SIG-M5 treated with dmso at 0.1 percent for 504 hours (cell line): ENCODE results near the gene AHDC1.
"Not testable (repeated sequence)": the region's sequence is repeated elsewhere in the genome, so short reads cannot be mapped to it uniquely, and the experiment has no call there.

Source experiments
- DNase-seq: peaks from one replicate; lab custom pipeline; 2025; ENCODE audit not compliant: unreplicated experiment; lab: John Stamatoyannopoulos, UW

AHDC1 gene

DNA sequence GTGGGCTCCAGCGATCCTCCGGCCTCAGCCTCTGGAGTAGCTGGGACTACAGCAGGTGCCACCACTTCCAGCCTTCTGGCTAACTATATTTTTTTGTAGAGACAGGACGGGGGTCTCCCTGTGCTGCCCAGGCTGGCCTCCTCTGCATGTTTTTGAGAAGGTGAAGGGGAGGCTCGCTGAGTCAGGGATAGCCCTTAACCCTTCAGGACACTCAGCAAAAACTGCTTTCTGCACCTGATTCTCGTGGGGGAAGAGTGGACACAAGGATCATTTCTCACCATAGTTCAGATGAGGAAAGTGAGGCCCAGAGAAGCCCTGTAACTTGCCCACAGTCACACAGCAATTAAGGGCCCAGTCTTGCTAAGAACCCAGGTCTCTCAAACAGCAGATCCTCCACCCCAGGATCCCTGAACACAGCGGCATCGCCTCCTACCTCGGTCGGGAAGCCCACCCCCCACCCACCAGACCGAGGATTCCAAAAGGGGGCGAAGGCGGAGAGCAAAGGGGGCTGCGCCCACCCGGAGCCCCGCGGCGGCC lies 29.8 kb upstream of the AHDC1 start:
- DNase-seq: no peak

DNA sequence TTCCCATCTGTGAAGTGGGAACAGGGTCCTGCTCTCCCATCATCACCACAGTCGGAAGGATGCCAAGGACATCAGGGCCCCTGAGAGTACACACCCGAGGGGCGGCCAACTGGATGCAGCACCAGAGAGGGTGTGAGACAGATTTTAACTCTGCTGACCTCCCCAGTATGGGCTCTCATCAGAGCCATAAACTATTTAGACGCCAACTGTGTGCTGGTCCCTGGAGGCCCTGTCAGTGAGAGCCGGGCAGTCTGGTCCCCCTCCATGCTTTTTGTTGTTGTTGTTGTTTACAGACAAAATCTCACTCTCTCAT lies 29.3 kb upstream of the AHDC1 start:
- no peak for DNase-seq

DNA sequence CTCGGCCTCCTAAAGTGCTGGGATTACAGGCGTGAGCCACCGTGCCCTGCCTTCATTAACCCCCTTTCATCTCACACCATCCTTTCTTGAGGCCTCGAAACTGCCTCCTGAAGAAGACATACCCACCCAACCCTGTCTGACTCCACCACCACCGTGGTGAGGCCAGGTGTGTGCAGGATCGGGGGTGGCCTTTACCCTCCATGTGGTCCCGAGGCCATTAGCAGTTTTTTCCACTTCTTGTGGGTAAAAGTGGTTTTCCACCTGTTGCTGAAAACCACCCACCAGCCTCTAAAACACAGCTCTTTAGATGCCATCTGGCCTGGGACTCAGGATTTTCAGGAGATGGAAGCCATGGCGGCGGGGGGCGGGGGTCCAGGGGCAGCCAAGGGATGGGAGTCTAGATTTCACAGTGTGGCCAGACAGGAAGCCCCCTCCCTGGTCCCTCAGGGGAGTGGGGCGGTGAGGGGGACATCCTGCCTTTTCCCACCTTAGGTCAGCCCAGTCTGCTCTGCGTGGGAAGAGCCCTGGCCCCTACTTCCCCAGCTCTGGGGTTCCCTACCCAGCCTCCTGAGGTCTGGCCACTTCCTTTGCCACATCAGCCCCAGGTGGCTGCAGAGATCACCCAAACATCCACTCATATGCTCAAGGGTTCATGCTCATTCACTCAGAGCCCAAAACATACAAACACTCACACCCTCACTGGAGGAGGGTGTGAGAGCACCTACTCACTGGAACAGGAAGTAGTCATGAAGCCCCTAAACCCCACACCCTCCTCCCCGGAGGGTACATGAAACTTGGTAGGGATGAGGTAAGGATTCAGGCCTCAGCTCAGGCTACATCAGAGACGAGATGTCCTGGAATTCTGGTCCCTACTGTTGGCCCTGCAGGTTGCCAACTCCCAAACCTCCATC lies 28.7 kb upstream of the AHDC1 start:
- DNase-seq: peak; percentile 47

DNA sequence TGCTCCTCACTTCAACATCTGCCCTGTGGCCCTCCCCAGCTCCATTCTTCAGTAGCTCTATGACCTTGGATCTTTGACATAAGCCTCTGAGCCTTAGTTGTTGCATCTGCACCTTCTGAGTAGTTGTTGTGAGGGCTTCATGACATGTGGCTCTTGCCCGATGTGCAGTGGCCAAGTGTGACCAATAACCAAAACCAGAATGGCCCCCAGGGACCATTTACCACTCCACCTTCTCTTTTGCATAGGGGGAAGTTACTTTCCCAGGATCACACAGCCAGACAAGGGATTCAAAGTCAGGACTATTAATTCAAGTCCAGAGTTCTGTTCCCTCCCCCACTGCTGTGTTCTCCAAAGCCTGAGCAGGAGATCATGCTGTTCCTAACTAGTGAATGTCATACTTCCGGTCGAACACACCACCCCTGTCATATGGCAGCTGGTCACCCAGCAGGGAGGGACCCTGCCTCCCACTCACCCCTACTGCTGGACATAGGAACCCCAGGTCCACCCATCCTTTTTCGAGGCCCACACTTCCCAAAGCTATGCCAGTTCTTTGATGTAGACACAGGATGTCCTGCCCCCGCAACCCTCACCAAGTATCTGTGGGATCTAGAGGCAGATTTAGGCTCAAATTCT lies 27.0 kb upstream of the AHDC1 start:
- no peak for DNase-seq

DNA sequence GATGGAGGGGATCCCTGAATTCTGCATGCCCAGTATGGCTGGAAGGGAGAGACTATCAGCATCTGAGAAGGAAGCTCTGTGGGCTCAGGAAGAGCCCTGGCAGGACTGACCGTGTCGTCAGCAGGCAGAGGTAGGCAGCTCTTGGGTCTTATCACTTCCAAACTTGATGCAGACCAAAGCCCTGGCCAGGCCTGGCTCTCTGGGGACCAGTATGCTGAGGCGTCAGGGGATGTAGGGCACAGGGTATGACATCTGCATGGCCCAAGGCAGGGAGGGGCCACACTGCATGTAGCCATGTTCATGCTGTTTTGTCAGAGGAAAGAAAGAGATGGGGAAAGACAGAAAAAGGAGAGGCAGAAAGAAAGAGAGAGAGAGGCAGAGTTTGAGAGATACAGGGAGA lies 24.8 kb upstream of the AHDC1 start:
- no peak for DNase-seq

DNA sequence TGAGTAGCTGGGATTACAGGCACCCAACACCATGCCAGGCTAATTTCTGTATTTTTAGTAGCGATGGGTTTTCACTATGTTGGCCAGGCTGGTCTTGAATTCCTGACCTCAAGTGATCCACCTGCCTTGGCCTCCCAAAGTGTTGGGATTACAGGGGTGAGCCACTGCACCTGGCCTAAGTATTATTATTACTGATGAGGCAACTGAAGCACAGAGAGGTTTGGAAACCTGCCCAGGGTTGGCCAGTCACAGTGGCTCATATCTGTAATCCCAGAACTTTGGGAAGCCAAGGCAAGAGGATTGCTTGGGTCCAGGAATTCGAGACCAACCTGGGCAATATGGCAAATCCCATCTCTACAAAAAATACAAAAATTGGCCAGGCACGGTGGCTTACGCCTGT lies 23.8 kb upstream of the AHDC1 start:
- not testable (repeated sequence) for DNase-seq

DNA sequence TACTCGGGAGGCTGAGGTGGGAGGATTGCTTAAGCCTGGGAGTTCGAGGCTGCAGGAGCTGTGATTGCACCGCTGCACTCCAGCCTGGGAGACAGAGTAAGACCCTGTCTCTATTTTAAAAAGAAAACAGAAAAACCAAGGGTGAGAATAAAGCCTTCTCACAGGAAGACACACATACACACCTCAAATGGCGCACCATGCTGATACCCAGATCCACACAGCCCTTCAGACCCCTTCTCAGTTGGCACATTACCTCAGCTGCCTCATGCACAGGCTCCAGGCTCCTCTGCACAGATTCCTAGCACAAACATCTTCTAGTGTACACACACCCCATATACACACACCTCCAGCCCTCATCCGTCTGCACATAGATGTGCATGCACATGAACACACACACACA lies 23.1 kb upstream of the AHDC1 start:
- no peak for DNase-seq

DNA sequence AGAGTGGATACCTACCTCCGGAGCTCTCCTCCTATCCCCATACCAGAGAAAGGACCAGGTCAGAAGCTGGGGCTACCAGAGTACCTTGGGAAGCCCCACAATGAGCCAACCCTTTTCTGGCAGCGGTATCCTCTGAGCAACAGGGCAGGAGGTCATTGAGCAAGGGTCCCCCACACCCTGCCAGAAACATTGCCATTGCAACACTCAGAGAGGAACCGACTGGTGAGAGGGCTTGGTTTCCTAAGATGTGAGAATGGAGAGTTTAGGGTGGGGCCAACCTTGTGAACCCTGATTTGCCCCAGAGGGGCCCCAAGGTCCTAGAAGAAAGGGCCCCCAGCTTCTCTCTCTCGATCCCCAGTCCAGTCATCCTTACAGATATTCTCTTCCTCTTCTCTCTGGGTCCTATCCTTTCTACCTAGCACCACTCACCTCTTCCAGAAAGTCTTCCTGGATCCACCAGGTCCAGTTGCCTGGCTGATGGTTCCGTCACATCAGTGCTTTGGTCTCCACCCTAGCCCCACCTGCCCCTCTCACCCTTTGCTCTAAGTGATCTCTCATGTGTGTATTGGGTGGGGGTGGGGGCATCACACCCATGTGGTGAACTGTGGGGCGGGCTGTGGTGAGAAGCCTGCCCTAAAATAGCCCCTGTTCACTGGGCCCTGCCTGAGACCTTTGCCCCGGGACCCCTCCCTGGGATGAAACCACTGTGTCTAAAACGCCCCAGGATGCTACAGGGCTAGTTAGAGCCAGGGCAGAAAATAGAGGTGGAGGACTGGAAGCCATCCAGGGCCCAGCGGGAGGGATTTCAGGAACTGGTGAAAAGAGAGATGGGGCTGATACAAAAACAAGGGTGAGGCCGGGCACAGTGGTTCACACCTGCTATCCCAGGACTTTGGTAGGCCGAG lies 22.3 kb upstream of the AHDC1 start:
- peak; percentile 97 for DNase-seq

DNA sequence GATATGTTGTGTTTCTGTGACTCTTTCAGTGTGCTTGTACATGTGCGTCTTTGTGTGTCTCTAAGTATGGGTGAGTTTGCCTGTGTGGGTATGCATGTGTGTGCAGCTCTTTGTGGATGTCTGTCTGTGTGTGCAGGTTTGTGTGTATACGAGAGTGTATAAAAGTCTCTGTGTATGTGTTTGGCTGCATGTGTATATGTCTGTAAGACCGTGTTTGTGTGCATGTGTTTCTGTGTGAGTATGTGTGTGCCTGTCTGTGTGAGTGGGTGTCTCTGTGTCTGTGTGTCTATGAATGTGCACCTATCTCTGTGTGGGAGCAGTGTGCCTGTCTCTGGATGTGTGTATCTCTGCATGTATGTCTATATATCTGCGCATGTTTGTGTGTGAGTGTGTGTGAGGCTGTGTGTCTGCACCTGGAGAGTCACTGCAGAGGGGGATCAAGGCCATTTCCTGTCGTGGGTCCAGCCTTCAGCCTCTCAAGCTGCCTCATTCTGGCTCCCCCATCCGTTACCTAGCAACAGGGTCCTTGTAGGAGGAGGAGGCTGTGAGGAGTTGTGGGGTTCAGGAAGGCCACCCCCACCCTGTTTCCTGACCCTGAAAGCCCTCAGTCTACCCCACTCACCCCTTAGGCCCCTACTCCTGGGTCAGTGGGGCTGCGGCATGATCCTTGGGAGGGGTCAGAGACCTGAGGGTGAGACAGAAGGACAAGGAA lies 20.7 kb upstream of the AHDC1 start:
- no peak for DNase-seq

DNA sequence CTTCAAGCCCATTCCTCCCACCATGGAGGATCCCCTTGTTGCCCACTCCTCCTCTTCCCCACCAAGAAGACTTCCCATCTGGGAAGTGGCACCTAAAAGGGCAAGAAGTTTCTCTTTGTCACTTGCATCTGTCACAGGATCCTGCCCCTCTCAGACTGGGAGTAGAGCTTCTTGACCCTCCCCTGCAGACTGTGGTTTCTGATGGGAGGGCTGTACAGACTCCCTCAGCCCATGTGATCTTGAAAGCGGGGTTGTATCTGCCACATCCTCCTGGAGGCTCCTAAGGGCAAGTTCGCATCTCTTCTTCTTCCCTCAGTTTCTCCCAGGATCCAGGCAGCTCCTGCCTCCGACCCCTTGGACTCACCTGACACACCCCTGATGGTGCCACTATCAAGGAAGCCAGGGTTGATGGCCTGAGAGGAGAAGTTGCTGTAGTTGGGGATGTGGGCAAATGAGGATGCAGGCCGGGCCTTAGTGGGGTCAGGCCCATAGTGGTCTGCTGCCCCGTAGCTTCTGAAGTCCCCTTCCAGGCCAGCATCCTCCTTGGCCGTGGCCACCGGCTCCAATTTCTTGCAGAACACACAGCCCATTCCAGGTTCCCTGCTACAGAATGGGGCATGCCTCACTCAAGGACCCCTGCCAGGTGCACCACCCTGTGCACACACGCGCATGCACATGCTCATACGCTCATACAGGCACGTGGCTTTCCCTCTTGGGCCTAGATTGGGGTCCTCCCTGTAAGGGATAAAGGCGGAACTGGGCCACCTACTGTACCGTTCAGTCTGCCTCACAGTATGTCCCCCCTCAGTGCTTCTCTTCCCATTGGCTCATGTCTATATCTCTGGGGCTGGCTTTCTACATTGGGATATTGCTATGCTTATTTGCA lies 19.6 kb upstream of the AHDC1 start:
- peak; percentile 39 for DNase-seq

DNA sequence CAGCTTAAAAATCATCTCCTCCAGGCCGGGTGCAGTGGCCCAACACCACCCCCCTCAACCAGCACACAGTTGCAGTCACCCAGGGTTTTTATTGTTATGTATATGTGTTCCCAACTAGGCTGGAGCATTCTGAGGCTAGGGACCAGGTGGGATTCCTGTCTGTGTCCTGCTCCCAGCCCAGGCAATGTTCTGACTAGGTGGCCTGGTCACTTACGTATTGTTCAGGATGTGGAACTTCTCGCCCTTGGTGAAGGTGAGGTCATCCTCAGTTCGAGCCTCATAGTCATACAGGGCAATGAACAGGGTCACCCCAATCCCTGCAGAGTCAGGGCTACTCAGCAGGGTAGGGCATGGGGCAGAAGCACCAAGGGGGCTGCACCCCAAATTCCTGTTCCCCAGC lies 18.9 kb upstream of the AHDC1 start:
- no peak for DNase-seq

DNA sequence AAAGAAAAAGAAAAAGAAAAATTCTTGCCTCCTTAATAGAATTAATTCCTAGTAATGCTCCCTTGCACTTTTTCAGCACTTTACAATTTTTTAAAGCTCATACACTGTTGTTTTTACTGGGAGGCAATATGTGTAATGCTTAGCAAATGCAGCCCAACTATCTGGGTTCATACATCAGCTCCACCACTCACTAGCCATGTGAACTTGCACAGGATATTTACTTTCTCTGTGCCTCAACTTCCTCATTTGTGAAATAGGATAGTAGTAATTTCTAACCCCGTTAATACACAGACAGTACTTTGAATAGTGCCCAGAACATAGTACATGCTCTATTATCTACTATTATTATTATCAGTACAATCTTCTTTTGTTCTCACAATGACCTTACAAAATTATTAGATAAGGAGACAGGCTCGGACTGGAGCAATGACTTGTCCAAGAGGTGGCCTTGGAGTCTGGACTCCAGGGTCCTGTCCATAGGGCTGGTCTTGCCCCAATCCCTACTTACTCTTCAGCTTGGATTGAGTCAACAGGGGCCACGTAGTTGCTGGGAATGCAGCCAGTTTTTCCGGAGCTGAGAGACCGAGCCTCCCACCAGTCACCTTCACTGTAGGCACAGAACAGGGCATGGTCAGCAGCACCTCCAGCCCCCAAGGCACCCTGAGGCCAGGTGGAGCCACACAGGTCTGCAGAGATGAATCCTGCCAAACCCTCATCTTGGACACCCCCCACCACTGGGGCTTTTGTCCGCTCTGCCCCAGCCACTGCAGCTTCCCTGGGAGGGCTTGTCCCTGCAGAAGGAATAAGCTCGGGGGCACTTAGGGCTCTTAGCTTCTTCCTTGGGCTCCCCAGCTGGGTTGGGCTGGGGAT lies 17.3 kb upstream of the AHDC1 start:
- DNase-seq: peak; percentile 37

DNA sequence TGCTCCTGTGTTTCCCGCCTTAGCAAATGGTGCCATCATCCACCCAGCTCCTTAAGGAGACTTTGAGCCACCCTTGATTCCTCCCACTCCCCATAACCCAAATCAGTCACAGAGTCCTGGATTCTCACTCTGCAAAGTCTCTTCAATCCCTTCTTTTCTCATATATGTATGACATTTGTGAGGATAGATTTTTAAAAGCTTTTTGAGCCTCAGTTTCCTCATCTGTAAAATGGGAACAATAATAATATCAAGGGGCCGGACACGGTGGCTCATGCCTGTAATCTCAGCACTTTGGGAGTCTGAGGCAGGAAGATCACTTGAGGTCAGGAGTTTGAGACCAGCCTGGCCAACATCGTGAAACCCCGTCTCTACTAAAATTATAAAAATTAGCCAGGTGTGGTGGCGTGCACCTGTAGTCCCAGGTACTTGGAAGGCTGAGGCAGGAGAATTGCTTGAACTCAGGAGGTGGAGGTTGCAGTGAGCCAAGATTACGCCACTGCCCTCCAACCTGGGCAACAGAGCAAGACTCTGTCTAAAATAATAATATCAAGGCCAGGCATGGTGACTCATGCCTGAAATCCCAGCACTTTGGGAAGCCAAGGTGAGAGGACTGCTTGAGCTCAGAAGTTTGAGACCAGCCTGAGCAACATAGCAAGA lies 16.0 kb upstream of the AHDC1 start:
- DNase-seq: not testable (repeated sequence)

DNA sequence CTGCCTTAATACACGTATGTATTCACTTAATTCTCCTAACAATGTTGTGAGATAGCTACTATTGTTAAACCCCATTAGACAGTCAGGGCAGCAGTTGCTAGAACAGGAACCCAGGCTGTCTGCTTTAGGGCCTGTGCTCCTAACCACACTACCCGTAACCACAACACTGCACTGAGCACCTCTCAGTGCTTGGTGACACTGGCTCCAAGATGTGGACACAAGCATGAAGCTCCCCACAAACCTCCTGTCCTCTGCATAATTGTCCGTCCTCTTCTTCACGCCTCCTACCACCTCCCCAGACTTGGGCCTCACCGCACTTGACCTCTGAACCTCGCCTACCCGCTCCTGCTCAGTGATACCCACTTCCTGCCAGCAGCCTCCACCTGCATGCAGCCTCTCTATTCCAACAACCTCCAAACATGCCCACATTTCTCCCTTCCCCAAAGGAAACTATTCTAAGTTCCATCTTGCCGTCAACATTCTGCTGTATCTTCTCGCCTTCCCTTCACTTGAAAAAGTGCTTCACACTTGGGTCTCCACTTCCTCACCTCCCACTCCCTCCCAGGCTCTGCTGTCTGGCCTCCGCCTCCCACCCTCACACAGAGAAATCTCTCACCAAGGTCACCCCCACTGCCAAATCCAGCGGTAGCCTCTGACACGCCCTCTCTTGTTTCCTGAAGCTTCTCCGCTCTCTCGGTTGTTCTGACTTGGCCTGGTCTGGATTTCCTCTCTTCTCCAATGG lies 14.6 kb upstream of the AHDC1 start:
- DNase-seq: peak; percentile 23

DNA sequence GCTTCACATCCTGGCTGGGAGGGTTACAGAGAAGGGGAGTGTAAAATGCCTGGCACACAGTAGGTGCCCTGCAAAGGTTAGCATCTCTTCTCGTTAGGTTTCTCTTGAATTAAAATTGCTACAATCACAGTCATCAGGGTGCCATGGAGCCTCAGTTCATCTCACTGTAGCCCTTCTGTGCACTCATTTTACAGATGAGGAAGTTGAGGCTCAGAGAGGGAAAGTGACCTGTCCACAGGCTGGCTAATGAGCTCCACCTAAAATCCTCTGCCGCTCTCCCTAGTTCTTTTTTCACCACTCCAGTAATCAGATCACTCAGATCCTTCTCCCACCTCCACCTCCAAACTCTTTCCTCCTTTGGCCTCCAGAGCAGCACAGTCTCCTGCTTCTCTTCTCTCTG lies 13.5 kb upstream of the AHDC1 start:
- no peak for DNase-seq

DNA sequence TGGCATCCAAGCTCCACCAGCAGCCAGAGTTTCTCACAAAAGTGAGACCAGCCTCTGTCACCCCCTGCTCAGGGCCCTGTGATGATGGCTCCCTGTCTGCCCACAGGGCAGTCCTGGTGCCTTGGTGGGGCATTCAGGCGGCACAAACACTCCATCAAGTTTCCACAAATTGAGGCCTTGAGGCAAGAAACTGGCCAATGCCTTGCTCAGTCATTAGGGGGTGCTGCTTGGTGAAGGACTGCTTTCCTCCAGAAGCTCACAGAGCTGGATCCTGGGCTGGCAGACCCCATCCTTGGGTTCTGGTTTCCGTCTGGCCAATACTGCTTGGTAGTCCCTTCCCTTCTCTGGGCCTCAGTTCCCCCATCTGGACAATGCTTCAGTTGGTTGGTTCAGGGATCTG lies 12.5 kb upstream of the AHDC1 start:
- DNase-seq: no peak

DNA sequence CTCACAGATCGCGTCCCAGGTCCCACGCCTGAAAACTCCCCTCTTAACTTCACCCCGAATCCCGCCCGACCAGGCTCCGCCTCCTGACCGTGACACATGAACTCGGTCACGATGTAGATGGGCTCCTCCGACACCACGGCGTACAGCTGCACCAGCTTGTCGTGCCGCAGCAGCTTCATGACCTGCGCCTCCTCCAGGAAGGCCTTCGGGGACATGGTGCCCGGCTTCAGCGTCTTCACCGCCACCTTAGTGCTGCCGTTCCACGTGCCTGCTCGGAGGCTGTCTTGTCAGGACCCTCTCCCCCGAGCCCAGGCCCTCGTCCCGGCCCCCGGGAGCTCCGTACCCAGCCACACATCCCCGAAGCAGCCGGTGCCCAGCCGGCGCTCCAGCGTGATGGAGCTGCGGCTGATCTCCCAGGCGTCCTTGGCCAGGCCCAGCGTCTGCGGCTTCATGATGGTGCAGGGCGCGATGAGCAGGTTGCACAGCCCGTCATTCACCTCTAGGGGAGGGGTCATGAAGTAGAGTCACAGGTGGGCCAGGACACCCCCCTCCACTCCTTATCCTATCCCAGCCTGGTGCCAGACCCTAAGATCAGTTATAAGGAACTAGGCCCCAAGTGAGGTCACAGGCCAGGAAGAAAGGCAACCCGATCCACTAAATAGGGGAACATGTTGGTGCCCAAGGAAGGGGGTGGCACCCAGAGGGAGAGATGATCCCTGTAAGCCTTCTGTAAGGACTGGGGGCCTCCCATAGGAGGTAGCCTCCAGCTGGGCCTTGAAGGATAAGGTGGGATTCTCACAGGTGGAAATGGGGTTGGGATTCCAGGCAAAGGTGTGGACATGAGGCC lies 11.6 kb upstream of the AHDC1 start:
- no peak for DNase-seq
